ENCODE data around the gene CES2.
"Not testable (repeated sequence)": the region's sequence is repeated elsewhere in the genome, so short reads cannot be mapped to it uniquely, and the experiment has no call there.

CES2 gene

DNA sequence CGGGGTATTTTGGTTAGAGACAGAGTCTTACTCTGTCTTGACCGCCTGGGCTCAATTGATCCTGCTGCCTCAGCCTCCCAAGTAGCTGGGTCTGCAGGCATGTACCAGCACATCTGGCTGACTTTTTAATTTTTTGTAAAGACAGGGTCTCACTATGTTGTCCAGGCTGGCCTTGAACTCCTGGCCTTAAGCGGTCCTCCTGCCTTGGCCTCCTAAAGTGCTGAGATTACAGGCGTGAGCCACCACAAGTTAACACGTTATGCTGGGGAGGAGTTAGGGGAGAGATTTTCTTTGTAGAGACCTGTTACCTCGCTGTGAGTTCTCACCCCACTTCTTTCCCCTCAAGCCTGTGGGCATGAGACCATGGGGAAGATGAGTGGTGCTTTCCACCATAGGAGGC lies 51.2 kb downstream of the CES2 start:
- Histone ChIP-seq H3K9me2 (replicated peaks; ENCODE audit: insufficient read depth, low read length) (no peaks in the 10 kb centered on the region), H3K4me2 (ENCODE audit: low read depth, low read length, poor library complexity, severe bottlenecking) (no peak overlapping the region), H3K9ac (ENCODE audit: low read length) (no peak overlapping the region), H3F3A (ENCODE audit: insufficient read depth) (no peaks in the 10 kb centered on the region), H3K27ac (ENCODE audit: low read depth, low read length) (no peak overlapping the region), H3K79me2 (ENCODE audit: insufficient read depth, low read length) (no peaks in the 10 kb centered on the region), H2AFZ (ENCODE audit: low read depth, low read length, severe bottlenecking) (no peak overlapping the region), H3K4me3 (ENCODE audit: insufficient read depth, low read length, poor library complexity, severe bottlenecking) (no peak overlapping the region), H3K27me3 (ENCODE audit: low read length) (no peaks in the 10 kb centered on the region), H3K9me3 (ENCODE audit: insufficient read depth, low read length) (no peaks in the 10 kb centered on the region), H3K36me3 (ENCODE audit: low read length) (no peaks in the 10 kb centered on the region), H4K20me1 (ENCODE audit: low read depth, low read length) (no peaks in the 10 kb centered on the region)
- TF ChIP-seq, protein P1, sequence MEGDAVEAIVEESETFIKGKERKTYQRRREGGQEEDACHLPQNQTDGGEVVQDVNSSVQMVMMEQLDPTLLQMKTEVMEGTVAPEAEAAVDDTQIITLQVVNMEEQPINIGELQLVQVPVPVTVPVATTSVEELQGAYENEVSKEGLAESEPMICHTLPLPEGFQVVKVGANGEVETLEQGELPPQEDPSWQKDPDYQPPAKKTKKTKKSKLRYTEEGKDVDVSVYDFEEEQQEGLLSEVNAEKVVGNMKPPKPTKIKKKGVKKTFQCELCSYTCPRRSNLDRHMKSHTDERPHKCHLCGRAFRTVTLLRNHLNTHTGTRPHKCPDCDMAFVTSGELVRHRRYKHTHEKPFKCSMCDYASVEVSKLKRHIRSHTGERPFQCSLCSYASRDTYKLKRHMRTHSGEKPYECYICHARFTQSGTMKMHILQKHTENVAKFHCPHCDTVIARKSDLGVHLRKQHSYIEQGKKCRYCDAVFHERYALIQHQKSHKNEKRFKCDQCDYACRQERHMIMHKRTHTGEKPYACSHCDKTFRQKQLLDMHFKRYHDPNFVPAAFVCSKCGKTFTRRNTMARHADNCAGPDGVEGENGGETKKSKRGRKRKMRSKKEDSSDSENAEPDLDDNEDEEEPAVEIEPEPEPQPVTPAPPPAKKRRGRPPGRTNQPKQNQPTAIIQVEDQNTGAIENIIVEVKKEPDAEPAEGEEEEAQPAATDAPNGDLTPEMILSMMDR (IDR thresholded peaks at IDR 0.05; ENCODE audit: insufficient read depth, low read length, poor library complexity, severe bottlenecking): no peak
- TF ChIP-seq EZH2phosphoT487 (conservative IDR thresholded peaks at IDR 0.05; ENCODE audit: low read length): no peak

DNA sequence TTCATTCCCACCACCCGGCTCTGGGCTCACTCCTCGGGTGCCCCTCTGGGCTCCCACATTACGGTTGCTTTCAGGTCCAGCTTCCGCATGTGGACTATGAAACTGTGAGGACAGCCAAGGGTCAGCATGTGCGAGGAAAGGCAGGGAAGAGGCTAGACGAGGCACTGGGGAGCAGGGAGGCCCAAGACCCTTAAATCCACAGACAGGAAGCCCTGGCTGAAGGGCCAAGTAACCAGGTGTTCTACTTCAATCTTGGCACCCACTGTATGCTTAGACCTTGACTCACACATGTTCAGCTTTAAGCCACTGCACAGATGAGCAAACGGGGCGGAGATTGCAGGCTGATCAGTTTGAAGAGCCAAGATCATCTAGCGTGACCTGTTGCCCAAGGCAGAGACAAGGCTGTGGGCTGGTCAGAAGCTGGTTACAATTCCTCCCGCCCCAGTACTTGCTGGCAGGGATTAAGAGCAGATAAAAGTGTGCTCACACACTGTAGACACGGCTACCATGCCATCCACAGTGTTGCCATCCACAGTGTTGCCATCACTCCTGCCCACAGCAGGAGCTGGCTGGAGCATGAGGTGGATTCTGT lies 53.0 kb downstream of the CES2 start, which contains the start of gene CES4A:
TSS of gene CES4A (plus strand) at position 393 of the 592 bp plus-strand sequence. CDS start at position 577, 184 bp downstream.
- H4K20me1 ChIP-seq (ENCODE audit: low read depth, low read length): no peaks in the 10 kb centered on the region
- no peak for TF ChIP-seq EZH2phosphoT487 (conservative IDR thresholded peaks at IDR 0.05; ENCODE audit: low read length)
- TF ChIP-seq, protein P1 (IDR thresholded peaks at IDR 0.05; ENCODE audit: insufficient read depth, low read length, poor library complexity, severe bottlenecking): no peak
- H3K27ac ChIP-seq (ENCODE audit: low read depth, low read length): no peak within 1 kb of the TSS
- H3K4me3 ChIP-seq (ENCODE audit: insufficient read depth, low read length, poor library complexity, severe bottlenecking): no peak within 1 kb of the TSS
- no peak within 1 kb of the TSS for H2AFZ ChIP-seq (ENCODE audit: low read depth, low read length, severe bottlenecking)
- H3K79me2 ChIP-seq (ENCODE audit: insufficient read depth, low read length): no peaks in the 10 kb centered on the region
- no peak within 1 kb of the TSS for H3K9ac ChIP-seq (ENCODE audit: low read length)
- H3K27me3 ChIP-seq (ENCODE audit: low read length): no peaks in the 10 kb centered on the region
- no peaks in the 10 kb centered on the region for H3F3A ChIP-seq (ENCODE audit: insufficient read depth)
- H3K9me2 ChIP-seq (replicated peaks; ENCODE audit: insufficient read depth, low read length): no peaks in the 10 kb centered on the region
- H3K36me3 ChIP-seq (ENCODE audit: low read length): no peaks in the 10 kb centered on the region
- no peak within 1 kb of the TSS for H3K4me2 ChIP-seq (ENCODE audit: low read depth, low read length, poor library complexity, severe bottlenecking)
- H3K9me3 ChIP-seq (ENCODE audit: insufficient read depth, low read length): no peaks in the 10 kb centered on the region

DNA sequence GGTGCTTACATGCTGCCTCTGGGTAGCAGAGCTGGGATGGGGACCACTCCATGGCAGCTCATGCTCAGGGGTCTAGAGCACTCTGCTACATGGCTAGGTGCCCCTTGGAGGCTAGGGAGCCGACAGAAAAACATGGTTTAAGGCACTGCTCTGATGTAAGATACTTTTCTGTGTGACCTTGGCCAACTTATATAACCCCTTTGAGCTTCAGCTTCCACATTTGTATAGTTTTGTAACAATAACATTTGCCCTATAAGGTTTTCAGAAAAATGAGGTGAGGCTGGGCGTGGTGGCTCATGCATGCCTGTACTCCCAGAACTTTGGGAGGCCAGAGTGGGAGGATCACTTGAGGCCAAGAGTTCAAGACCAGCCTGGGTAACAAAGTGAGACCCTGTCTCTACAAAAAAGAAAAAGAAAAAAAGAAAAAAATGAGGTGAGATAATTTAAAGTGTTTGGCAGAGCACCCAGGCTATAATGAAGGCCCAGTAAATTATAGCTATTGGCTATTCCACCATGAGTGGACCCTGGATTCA lies 56.3 kb downstream of the CES2 start:
- TF ChIP-seq EZH2phosphoT487 (conservative IDR thresholded peaks at IDR 0.05; ENCODE audit: low read length): no peak
- TF ChIP-seq, protein P1 (IDR thresholded peaks at IDR 0.05; ENCODE audit: insufficient read depth, low read length, poor library complexity, severe bottlenecking): no peak
- Histone ChIP-seq H3K27ac (ENCODE audit: low read depth, low read length) (no peak overlapping the region), H4K20me1 (ENCODE audit: low read depth, low read length) (no peaks in the 10 kb centered on the region), H3K36me3 (ENCODE audit: low read length) (no peaks in the 10 kb centered on the region), H2AFZ (ENCODE audit: low read depth, low read length, severe bottlenecking) (no peak overlapping the region), H3F3A (ENCODE audit: insufficient read depth) (no peaks in the 10 kb centered on the region), H3K27me3 (ENCODE audit: low read length) (no peaks in the 10 kb centered on the region), H3K79me2 (ENCODE audit: insufficient read depth, low read length) (no peaks in the 10 kb centered on the region), H3K9me2 (replicated peaks; ENCODE audit: insufficient read depth, low read length) (no peaks in the 10 kb centered on the region), H3K4me3 (ENCODE audit: insufficient read depth, low read length, poor library complexity, severe bottlenecking) (no peak overlapping the region), H3K4me2 (ENCODE audit: low read depth, low read length, poor library complexity, severe bottlenecking) (no peak overlapping the region), H3K9me3 (ENCODE audit: insufficient read depth, low read length) (no peaks in the 10 kb centered on the region), H3K9ac (ENCODE audit: low read length) (no peak overlapping the region)

DNA sequence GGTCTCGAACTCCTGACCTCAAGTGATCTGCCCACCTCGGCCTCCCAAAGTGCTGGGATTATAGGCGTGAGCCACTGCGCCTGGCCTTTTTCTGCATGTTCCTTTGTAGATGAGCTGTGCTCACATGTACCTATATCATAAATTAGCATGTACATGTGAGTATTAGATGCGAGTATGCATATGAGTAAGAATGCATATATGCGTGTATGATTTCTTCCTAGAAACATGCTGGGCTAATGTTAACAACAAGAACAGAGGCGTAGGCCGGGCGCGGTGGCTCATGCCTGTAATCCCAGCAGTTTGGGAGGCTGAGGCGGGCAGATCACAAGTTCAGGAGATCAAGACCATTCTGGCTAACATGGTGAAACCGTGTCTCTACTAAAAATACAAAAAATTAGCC lies 58.2 kb downstream of the CES2 start:
- H3K9me3 ChIP-seq (ENCODE audit: insufficient read depth, low read length); H2AFZ ChIP-seq (ENCODE audit: low read depth, low read length, severe bottlenecking); H3K79me2 ChIP-seq (ENCODE audit: insufficient read depth, low read length); H3K9me2 ChIP-seq (replicated peaks; ENCODE audit: insufficient read depth, low read length); H3K27ac ChIP-seq (ENCODE audit: low read depth, low read length); H3K9ac ChIP-seq (ENCODE audit: low read length); H3K4me3 ChIP-seq (ENCODE audit: insufficient read depth, low read length, poor library complexity, severe bottlenecking); H3K4me2 ChIP-seq (ENCODE audit: low read depth, low read length, poor library complexity, severe bottlenecking); H4K20me1 ChIP-seq (ENCODE audit: low read depth, low read length); H3K27me3 ChIP-seq (ENCODE audit: low read length); H3F3A ChIP-seq (ENCODE audit: insufficient read depth); H3K36me3 ChIP-seq (ENCODE audit: low read length): not testable (repeated sequence)
